KBM-7 (cell line): ENCODE results near the gene RBM27.
"Not testable (repeated sequence)": the region's sequence is repeated elsewhere in the genome, so short reads cannot be mapped to it uniquely, and the experiment has no call there.

ENCODE experiments used
- DNase-seq: peaks from one replicate; pipeline ENCODE4 v3.0.0-alpha.2; 2015
- in situ Hi-C: fragments of 300-500 bp; cut with MboI; formaldehyde crosslinking; loops from 2 replicates; pipeline ENCODE4 v1.14.3; 2020; ENCODE audit warnings: low sequenced_read_pairs, low pct_unique_long_range_greater_than_20kb, mixed read lengths

Gene RBM27

DNA sequence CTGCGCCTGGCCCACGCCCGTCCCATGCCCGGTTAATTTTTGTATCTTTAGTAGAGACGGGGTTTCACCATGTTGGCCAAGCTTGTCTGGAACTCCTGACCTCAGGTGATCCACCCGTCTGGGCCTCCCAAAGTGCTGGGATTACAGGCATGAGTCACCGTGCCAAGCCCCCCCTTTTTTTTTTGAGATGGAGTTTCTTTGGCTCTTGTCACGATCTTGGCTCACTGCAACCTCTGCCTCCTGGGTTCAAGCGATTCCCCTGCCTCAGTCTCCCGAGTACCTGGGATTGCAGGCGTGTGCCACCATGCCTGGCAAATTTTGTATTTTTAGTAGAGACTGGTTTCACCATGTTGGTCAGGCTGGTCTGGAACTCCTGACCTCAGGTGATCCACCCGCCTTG is 1.6 kb upstream of the RBM27 start:
- DNase-seq, in situ Hi-C loops: not testable (repeated sequence)

DNA sequence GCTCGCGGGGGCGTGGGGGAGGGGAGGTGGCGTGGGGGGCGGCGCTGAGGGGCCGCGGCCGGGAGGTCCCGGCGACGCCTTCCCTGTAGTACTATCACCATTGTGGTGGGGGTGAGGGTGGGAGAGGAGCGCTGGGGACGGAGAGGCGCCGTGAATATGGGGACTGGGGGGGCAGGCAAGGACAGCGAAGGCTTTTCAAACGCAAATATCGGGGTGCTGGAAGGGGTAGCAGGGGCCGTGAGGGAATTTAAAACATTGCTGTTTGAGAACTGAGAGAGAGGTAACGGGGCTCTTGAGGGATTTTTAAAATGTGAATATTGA is 427 bp downstream of the RBM27 start:
- no peak for DNase-seq
- in situ Hi-C loops = no loop called here

DNA sequence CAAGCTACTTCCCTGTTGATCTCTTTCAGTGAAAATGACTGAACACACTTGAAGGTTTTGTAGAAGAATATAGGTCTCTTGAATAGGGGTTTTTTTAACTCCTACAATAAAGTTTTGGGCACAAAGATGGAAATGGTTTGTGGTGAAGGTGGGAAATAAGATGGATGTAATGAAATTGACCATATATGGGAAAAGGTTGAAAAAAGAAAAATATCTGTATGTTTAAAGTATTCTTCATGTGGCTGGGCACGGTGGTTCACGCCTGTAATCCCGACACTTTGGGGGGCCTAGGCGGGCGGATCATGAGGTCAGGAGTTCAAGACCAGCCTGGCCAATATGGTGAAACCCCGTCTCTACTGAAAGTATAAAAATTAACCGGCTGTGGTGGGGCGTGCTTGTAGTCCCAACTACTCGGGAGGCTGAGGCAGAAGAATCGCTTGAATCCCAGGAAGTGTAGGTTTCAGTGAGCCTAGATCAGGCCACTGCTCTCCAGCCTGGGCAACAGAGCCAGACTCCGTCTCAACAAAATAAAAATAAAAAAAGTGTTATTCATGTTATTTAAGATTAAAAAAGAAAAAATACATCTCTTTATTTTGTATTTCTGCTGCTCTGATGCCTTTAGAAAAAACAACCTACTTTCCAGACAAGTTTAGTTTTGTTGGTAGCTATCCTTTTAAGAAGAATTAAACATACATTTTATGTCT is 2.2 kb downstream of the RBM27 start:
- DNase-seq = no peak
- in situ Hi-C loops = no loop called here

DNA sequence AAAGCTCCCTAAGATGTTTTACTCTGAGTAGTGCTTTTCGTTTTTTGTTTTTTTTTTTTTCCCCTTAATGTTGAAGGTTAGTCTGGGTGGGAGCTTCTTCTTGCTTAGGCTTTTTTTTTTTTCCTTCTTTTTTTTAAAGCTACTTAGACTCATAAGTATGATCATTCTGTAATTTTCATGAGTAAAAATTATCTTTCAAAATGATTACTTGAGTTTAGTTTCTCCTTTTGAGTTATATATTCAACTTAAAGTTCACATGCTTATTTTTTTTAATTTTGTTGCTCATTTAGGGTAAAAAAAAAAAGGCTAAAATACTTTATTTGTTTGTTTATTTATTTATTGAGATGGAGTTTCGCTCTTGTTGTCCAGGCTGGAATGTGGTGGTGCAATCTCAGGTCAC is 2.9 kb downstream of the RBM27 start:
- in situ Hi-C loops = no loop called here
- no peak for DNase-seq

DNA sequence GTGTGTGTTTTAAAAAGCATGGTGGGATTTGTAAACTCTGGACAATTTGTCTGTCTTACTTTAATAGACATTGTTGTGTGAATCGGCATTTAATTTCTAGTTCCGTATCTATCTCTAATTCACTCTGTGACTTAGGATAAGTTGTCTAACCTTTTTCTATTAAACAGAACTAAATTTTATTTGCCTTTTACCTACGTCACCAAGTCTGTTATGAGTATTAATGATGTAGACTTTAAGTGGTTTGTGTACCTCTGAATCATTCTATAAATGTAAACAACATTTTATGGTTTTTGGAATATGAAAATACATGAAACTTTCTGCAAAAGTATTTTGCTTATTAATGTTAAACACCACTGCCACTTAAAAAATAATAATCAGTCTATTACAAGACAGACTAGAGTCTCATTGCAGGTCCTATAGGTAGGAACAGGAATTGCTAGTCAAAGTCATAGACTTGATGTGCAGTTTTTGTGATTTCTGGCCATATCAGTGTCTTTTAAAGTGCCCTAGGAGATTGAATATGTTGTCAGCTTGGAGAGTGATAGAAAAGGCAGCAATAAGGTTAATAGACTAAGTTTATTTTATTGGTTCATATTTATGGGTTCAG is 5.6 kb downstream of the RBM27 start:
- in situ Hi-C loops = no loop called here
- no peak for DNase-seq

DNA sequence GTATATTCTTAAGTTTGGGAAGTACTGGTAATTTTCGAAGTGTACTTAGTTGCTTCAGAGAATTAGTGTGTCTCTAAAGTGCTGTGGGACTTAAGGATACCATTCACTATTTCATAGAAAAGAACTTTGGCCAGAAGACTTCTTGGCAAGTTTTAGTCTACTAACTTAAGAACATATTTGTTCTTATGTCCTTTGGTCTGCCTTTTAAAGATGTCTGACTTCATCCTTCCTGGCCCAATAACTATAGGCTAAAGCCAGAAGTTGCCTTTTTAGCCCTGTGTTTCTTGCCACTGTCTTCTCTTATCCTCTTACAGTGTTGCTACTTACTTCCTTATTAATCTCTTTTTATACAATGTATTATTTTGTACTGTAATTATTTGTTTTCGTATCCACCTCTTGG is 6.3 kb downstream of the RBM27 start:
- in situ Hi-C loops = no loop called here
- no peak for DNase-seq

DNA sequence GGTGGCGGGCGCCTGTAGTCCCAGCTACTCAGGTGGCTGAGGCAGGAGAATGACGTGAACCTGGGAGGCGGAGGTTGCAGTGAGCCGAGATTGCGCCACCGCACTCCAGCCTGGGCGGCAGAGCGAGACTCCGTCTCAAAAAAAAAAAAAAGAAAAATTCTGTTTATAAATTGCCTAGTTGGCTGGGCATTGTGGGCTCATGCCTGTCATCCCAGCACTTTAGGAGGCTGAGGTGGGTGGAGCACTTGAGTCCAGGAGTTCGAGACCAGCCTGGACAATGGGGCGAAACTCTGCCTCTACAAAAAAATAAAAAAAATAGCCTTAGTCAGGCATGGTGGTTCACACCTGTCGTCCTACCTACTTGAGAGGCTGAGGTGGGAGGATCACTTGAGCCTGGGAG is 7.4 kb downstream of the RBM27 start:
- in situ Hi-C loops, DNase-seq: not testable (repeated sequence)

DNA sequence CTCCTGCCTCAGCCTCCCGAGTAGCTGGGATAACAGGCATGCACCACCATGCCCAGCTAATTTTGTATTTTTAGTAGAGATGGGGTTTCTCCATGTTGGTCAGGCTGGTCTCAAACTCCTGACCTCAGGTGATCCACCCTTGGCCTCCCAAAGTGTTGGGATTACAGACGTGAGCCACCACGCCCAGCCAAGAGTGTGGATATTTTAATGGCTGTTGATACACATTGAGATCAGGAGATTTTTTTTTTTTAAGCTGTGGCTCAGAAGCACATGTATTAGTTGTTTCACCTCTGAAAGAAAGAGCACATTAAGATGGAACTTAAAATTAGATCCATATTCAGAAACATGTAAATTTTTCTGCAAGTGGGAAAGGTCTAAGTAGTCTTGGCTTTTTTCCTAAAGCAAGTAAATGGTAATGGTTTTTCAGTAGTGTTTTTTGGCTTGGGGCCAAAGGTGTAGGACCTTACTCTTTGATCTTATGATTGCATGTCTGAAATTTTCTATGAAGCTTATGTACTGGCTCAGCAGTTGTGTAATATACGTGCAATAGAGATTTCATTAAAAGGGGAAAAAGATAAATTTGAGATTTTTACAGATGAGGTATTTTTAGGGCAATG is 9.9 kb downstream of the RBM27 start:
- in situ Hi-C loops = no loop called here
- DNase-seq = no peak

DNA sequence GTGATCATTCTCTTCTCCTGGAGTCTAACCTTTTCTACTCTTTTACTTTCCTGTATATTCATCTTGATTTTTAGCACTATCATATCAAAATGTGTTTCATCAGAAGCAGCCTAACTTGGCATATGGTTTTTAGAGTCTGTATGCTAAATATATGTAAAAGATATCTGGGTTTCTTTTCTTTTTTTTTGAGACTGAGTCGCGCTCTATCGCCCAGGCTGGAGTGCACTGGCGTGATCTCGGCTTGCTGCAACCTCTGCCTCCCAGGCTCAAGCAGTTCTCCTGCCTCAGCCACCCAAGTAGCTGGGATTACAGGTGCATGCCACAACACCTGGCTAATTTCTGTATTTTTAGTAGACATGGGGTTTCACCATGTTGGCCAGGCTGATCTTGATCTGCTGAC is 11.5 kb downstream of the RBM27 start:
- in situ Hi-C loops, DNase-seq: not testable (repeated sequence)

DNA sequence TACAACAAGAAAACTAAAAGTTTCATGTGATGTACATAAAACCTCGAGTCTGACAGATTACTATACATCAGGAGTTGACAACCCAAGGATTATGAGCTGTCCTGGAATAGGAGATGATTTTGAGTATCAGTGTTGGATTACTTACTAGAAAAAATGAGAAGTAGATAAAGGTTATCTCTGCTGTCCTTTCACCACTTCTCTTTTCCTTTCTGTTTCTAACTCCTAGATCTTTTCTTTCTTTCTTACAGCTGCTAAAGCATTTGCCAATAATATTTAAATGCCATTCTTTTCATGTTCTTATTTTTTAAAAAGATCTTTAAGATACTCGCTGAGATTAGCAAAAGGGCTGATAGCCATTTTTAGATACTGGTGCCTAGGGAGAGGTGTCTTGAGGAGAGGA is 14.8 kb downstream of the RBM27 start:
- in situ Hi-C loops = no loop called here
- DNase-seq = peak; percentile 38

DNA sequence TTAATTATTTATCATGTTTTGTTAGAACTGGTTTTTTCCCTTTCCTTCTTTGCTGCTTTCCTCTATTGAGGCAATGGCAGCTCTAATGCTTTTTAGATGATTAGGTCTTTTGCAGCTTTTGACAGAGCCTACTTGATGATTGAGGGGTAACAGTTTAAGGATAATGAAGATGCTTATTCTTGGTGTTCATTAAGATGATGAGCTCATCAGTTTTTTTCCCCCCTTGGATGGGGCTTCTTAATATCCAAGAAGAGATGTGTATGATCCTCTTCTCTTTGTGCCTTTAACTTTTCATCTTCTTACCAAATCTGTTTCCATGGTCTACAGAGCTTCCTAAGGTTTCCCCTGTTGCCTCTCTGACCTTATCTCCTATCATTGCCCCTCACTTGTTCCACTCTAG is 15.8 kb downstream of the RBM27 start:
- DNase-seq = no peak
- in situ Hi-C loops = no loop called here

DNA sequence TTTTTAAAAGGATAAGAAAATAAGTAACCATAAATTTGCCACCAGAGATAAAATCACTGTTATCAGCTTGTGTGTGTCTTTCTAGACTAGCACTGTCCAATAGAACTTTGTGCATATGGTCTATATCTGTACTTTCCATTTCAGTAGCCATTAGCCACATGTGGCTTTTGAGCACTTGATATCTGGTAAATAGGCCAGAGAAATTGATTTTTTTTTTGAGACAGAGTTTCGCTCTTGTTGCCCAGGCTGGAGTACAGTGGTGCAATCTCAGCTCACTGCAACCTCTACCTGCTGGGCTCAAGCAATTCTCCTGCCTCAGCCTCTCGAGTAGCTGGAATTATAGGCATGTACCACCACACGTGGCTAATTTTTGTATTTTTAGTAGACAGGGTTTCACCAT is 17.8 kb downstream of the RBM27 start:
- in situ Hi-C loops = no loop called here
- DNase-seq = no peak

DNA sequence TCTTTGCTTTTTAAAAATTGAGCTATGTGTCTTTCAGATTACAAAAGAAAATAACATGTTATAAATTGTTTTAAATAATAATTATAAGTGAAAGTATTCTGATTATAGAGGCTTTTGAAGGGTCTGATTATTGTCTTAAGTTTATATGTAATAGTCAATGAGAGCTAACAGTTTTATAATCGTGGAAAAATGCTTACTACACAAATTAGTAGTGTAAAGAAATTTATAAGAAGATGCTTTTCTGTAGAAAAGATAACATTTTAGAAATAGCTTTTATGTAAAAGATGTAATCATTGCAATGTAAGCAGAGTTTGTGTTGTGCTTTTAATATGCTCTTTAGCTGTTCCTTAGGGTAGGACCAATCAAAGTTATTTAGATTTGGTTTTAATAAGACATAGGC is 18.6 kb downstream of the RBM27 start:
- no peak for DNase-seq
- in situ Hi-C loops = no loop called here

DNA sequence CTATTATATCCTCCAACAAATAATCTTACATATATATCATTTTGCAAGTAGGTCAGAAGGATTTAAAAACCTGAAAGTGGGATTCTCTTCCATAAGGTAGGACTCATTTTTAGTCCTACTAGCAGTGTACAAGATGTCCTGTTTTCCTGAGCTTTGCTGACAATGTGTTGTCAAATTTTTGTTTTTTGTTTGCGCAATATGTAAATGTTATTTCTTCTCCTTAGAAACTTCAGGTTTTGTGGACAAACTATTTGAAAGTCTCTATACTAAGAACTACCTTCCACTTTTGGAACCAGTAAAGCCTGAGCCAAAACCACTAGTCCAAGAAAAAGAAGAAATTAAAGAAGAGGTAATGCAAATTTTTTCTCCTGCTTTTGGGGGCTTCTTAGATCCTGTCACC is 19.8 kb downstream of the RBM27 start:
- in situ Hi-C loops = no loop called here
- no peak for DNase-seq

DNA sequence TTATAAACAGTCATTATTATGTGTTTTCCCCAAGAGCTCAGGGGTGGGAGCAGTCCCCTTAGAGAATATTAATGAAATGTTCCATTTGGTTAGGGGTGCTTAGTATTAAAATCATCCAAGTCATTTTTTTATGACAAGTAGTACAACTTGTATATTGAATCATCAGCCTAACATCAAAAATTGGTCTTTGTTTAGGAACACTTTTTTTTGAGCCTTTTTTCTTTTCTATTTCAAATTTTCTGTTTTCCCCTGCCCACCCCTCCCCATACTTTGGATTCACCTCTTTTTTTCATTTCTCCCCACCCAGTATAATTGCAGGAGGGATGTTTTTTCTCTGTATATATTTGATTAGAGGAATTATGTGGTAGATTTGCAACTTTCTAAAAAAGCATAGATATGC is 25.8 kb downstream of the RBM27 start:
- no peak for DNase-seq
- in situ Hi-C loops = no loop called here

DNA sequence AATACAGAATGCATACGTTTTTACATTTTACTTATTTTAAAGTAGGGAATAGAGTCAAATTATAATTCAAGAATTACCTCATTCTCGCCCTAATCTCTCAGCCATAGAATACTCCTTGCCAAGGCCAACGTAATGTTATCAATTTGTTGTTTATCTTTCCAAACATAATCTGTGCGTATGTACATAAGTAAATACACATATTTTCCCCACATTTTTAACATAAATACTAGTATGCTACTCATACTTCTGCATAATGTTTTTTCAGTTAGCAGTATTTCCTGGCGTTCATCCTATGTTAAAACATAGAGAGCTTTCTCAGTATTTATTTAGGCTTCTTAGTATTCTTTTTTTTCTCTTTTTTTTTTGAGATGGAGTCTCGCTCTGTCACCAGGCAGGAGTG is 28.8 kb downstream of the RBM27 start:
- no peak for DNase-seq
- in situ Hi-C loops = no loop called here

DNA sequence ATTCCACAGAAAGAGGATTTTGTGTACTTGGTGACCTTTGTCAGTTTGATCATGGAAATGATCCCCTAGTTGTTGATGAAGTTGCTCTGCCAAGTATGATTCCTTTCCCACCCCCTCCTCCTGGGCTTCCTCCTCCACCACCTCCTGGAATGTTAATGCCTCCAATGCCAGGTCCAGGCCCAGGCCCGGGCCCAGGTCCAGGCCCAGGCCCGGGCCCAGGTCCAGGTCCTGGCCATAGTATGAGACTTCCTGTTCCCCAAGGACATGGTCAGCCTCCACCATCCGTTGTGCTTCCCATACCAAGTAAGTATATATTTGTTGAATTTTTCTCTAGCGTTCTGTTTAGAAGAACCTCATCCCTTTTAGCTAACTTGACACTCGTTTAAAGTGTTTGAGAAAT is 30.0 kb downstream of the RBM27 start:
- DNase-seq = no peak
- in situ Hi-C loops = no loop called here

DNA sequence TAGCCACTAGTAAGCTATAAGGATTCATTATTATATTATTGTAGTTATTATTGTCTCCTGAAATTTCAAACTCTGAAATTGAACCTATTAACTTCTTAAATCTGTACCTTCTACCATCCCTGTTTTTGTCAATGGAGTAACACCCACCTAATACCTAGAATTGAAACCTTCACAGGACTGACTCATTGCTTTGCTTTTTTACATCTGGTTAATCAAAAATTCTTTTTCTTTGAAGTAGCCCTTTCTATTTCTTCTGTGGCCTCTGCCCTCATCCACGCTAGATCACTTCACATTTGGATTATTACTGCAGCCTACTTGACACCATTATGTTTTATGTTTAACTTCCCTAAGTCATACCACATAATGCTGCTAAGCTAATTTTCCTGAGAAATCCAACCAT is 35.6 kb downstream of the RBM27 start:
- in situ Hi-C loops = no loop called here
- DNase-seq = no peak

DNA sequence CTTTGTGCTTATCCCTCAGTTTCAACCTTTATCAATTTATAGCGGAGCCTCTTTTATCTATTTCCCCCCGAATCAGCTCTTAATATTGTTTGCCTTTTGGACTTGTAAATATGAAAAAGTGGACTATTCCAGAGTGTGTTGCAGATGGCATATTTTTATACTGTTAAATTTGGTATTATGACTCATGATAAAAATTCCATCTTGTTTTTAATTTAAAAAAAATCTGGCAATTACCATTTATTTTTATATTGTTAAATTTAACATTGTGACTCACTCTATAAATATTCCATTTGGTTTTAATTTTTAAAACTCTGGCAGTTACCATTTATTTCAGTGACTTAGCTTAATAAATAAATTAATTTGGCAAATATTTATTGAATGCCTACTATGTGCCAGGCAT is 37.5 kb downstream of the RBM27 start:
- DNase-seq = no peak
- in situ Hi-C loops = no loop called here

DNA sequence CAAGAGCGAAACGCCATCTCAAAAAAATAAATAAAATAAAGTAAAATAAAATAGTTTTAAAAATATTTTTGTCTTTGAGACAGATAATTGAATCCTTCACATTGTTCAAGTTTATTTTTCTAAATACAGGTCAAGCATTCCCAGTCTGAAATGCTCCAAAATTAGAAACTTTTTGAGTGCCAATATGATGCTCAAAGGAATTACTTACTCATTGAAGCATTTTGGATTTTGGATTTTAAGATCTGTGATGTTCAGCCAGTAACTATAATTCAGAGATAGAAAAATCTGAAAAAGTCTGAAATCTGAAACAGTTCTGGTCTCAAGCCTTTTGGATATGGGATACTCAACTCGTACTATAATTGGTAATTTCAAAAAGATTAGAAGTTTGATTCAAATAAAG is 39.8 kb downstream of the RBM27 start:
- in situ Hi-C loops = no loop called here
- no peak for DNase-seq

DNA sequence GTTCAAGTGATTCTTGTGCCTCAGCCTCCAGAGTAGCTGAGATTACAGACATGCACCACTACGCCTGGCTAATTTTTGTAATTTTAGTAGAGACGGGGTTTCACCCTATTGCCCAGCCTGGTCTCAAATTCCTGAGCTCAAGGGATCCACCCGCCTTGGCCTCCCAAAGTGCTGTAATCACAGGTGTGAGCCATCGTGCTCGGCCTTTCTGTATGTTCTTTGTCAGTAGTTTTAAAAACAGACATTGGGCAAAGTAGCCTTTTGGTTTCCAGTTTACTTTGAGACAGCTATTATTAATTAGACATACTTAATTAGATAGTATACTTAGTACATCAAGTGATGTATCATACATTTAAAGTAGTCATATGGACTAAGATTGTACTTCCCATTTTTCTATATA is 45.2 kb downstream of the RBM27 start:
- DNase-seq = no peak
- in situ Hi-C loops = no loop called here
